ENCODE data around the gene ACOT4. TPM values are rescaled to one million over a fixed set of nuclear protein-coding genes. Genes with fewer than 3 reads are reported as not detected.
"Not testable (repeated sequence)": the region's sequence is repeated elsewhere in the genome, so short reads cannot be mapped to it uniquely, and the experiment has no call there.

ACOT4 gene
- total RNA-seq, 1 experiment from 2014 or later: 5.1 TPM

DNA sequence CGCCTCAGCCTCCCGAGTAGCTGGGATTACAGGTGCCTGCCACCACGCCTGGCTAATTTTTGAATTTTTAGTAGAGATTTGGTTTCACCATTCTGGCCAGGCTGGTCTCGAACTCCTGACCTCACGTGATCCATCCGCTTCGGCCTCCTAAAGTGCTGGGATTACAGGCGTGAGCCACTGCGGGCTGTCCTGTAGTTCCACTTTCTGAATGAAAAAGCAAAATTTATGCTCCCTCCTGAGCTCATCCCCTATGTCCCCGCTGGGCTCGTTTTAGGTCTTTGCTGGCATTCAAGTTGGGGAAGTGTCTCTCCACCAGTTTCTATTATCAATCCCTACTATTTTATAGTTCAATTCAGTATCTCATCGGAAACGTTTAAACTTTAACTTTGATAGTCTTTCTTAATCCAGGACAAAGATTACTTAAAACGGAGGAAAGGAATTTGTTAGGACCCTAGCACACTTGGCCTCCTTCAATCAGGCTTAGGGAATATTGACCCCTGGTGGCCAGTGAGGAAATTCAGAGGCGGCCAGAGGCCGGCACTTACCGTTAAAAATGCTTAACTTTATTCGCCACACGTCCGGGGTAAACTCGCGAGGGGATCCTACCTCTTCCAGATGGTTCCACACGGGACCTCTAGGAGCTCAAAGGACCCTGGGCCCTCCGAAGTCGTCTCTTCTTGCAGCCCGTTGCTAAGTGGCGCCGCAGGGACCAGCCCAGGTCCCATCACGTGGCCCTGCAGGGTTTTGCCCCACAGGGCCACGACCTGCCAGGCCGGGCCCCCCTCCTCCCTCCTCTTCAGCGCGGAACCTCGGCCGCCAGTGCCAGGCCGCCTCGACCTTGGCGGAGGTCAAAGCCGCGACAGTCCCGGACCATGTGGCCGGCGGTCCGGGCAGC lies 41.7 kb downstream of the ACOT4 start:
- Histone ChIP-seq H3K36me3 (ENCODE audit: low read depth, low read length) (no peaks in the 10 kb centered on the region), H3K4me2 (ENCODE audit: low read length) (peak overlapping the region; percentile 83), H3K27ac (ENCODE audit: low read length) (no peak overlapping the region), H2AFZ (ENCODE audit: low read length) (peak overlapping the region; percentile 95), H3K9ac (ENCODE audit: low read length) (peak overlapping the region; percentile 43), H3K4me3 (ENCODE audit: low read length) (peak overlapping the region; percentile 64), H3F3A (ENCODE audit: low read length, unreplicated experiment) (no peaks in the 10 kb centered on the region), H3K9me3 (ENCODE audit: low read length) (no peaks in the 10 kb centered on the region), H3K27me3 (ENCODE audit: low read length) (no peaks in the 10 kb centered on the region), H3K9me2 (replicated peaks; ENCODE audit: low read length) (no peaks in the 10 kb centered on the region), H3K4me1 (ENCODE audit: insufficient read depth, low read length) (peaks cover 8% of the 10 kb centered on the region; the same call in 1 of the 2 replicates), H4K20me1 (ENCODE audit: low read length) (no peaks in the 10 kb centered on the region), H3K79me2 (ENCODE audit: low read length) (no peaks in the 10 kb centered on the region)
- peak; percentile 80 for ATAC-seq
- CTCF ChIA-PET: interaction anchor here (0.7 to 1.0 kb wide), 2 partner anchors 124 to 126 kb away, joined by 5 to 7 read pairs; no protein-coding TSS in a partner anchor
- TF ChIP-seq EZH2 (IDR thresholded peaks at IDR 0.05; ENCODE audit: low read length, unreplicated experiment) (no peak), EZH2phosphoT487 (IDR thresholded peaks at IDR 0.05; ENCODE audit: borderline replicate concordance, low read length) (no peak)
- TF ChIP-seq, protein P1, sequence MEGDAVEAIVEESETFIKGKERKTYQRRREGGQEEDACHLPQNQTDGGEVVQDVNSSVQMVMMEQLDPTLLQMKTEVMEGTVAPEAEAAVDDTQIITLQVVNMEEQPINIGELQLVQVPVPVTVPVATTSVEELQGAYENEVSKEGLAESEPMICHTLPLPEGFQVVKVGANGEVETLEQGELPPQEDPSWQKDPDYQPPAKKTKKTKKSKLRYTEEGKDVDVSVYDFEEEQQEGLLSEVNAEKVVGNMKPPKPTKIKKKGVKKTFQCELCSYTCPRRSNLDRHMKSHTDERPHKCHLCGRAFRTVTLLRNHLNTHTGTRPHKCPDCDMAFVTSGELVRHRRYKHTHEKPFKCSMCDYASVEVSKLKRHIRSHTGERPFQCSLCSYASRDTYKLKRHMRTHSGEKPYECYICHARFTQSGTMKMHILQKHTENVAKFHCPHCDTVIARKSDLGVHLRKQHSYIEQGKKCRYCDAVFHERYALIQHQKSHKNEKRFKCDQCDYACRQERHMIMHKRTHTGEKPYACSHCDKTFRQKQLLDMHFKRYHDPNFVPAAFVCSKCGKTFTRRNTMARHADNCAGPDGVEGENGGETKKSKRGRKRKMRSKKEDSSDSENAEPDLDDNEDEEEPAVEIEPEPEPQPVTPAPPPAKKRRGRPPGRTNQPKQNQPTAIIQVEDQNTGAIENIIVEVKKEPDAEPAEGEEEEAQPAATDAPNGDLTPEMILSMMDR (conservative IDR thresholded peaks at IDR 0.05; ENCODE audit: low read depth, low read length): peak; percentile 94
- TSS peak; percentile 59 for BruUV-seq (replicated peaks)
- DNase-seq: peak; percentile 81
- intact Hi-C loops (cut with micrococcal nuclease): loop anchor here (1.0 to 10.0 kb wide), 5 partner anchors 65 to 339 kb away; partner anchors contain the start of genes ACOT2, PNMA1 and RIOX1
- POLR2A ChIA-PET (ENCODE audit: unreplicated experiment): interaction anchor here (0.7 kb wide), 1 partner anchor 41 kb away, joined by 4 read pairs; no protein-coding TSS in a partner anchor

DNA sequence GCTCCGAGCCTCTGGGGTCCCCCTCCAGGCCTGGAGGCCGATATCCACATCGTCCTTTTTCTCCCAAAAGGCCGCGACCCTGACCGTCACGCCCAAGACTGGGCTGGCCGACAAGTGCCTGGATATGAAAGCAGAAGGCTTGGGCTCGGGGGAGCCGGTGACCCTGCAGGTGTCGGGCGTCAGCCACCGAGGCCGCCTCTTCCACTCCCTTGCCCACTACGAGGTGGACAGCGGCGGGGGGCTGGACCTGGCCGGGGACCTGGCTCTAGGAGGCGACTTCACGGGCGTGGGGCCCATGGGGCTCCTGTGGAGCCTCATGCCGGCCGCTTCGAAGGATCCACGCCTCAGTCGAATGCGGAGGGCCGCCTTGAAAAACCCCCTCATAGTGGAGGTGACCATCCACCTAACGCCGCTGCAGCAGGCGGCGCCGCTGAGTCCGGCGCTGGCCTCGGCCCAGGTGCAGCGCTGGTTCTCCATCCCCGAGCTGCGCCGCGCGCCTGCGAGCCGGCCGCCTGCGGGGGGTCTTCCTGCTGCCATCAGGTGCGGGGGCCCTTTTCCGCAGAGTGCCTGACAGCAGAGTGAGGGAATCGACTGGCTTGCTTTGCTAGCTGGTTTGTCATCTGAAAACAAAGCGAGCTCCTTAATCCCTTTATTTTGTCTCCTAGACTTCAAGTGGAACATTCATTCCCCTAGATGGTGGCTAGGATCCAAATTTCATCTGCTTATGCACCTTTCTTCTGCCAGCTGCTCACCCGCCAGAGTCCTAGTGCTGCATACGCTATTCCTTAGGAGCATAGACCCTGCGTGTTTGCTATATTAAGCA lies 42.5 kb downstream of the ACOT4 start:
- Histone ChIP-seq H4K20me1 (ENCODE audit: low read length) (no peaks in the 10 kb centered on the region), H3K4me1 (ENCODE audit: insufficient read depth, low read length) (peaks cover 10% of the 10 kb centered on the region), H2AFZ (ENCODE audit: low read length) (peak overlapping the region; percentile 95), H3K9ac (ENCODE audit: low read length) (peak overlapping the region; percentile 43), H3K36me3 (ENCODE audit: low read depth, low read length) (no peaks in the 10 kb centered on the region), H3K4me3 (ENCODE audit: low read length) (peak overlapping the region; percentile 64), H3K9me2 (replicated peaks; ENCODE audit: low read length) (no peaks in the 10 kb centered on the region), H3K27me3 (ENCODE audit: low read length) (no peaks in the 10 kb centered on the region), H3K9me3 (ENCODE audit: low read length) (no peaks in the 10 kb centered on the region), H3K79me2 (ENCODE audit: low read length) (no peaks in the 10 kb centered on the region), H3F3A (ENCODE audit: low read length, unreplicated experiment) (no peaks in the 10 kb centered on the region), H3K4me2 (ENCODE audit: low read length) (peak overlapping the region; percentile 83), H3K27ac (ENCODE audit: low read length) (no peak overlapping the region)
- TF ChIP-seq, protein P1 (conservative IDR thresholded peaks at IDR 0.05; ENCODE audit: low read depth, low read length): peak; percentile 54
- no peak for TF ChIP-seq EZH2phosphoT487 (IDR thresholded peaks at IDR 0.05; ENCODE audit: borderline replicate concordance, low read length)
- POLR2A ChIA-PET (ENCODE audit: unreplicated experiment): no interaction called here
- TSS peak; percentile 48 for BruUV-seq (replicated peaks)
- intact Hi-C loops (cut with micrococcal nuclease): loop anchor here (5.0 to 10.0 kb wide), 3 partner anchors 78 to 339 kb away; partner anchors contain the start of genes PNMA1 and RIOX1
- ATAC-seq: peak; percentile 63
- peak; percentile 40 for DNase-seq
- CTCF ChIA-PET: interaction anchor here (0.6 to 0.8 kb wide), 2 partner anchors 57 to 254 kb away, joined by 3 read pairs; no protein-coding TSS in a partner anchor

DNA sequence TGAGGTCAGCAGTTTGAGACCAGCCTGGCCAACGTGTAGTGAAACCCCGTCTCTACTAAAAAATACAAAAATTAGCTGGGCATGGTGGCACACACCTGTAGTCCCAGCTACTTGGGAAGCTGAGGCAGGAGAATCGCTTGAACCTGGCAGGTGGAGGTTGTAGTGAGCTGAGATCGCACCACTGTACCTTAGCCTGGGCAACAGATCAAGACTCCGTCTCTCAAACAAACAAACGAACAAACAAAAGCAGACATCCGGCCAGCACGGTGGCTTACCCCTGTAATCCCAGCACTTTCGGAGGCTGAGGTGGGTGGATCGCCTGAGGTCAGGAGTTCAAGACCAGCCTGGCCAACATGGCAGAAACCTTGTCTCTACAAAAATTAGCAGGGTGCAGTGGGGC lies 44.7 kb downstream of the ACOT4 start:
- H4K20me1 ChIP-seq (ENCODE audit: low read length); H3K79me2 ChIP-seq (ENCODE audit: low read length); H2AFZ ChIP-seq (ENCODE audit: low read length); H3K9me2 ChIP-seq (replicated peaks; ENCODE audit: low read length); H3K4me2 ChIP-seq (ENCODE audit: low read length); BruUV-seq (replicated peaks); H3K9ac ChIP-seq (ENCODE audit: low read length); H3K27ac ChIP-seq (ENCODE audit: low read length); H3K27me3 ChIP-seq (ENCODE audit: low read length); CTCF ChIA-PET; DNase-seq; ATAC-seq; H3F3A ChIP-seq (ENCODE audit: low read length, unreplicated experiment); H3K9me3 ChIP-seq (ENCODE audit: low read length); H3K36me3 ChIP-seq (ENCODE audit: low read depth, low read length); H3K4me3 ChIP-seq (ENCODE audit: low read length): not testable (repeated sequence)
- POLR2A ChIA-PET (ENCODE audit: unreplicated experiment): interaction anchor here (0.7 kb wide), 1 partner anchor 10 kb away, joined by 4 read pairs; no protein-coding TSS in a partner anchor
- intact Hi-C loops (cut with micrococcal nuclease): loop anchor here (10.0 kb wide), 1 partner anchor 342 kb away; no protein-coding TSS in a partner anchor
- peaks cover 19% of the 10 kb centered on the region for H3K4me1 ChIP-seq (ENCODE audit: insufficient read depth, low read length)

Data from PC-3 (cell line).